Esophagus muscularis mucosa (tissue), 4 donors: ENCODE results near the gene GRIK5.

Source experiments
- CTCF ChIP-seq, 3 experiments: fragments of 200-600 bp in 2 of 3; fragments of 450-650 bp in 1 of 3; sonication (generic) in 2 of 3; IDR thresholded peaks; one replicate each; pipeline ENCODE4 v1.5.1; 2017 to 2019; ENCODE audit warnings: antibody characterized with exemption in 3 of 3, mild to moderate bottlenecking in 2 of 3, moderate library complexity in 1 of 3
- EP300 ChIP-seq: sonication (generic); formaldehyde crosslinking; IDR thresholded peaks from one replicate; pipeline ENCODE4 v1.6.1; 2017; ENCODE audit warnings: antibody characterized with exemption
- POLR2A ChIP-seq: fragments of 450-650 bp; IDR thresholded peaks from one replicate; pipeline ENCODE4 v1.6.1; 2017; ENCODE audit warnings: antibody characterized with exemption, moderate library complexity, mild to moderate bottlenecking, low read depth
- POLR2AphosphoS5 ChIP-seq, 2 donors: sonication (generic); formaldehyde crosslinking; IDR thresholded peaks; one replicate each; pipeline ENCODE4 v1.6.1; 2017; ENCODE audit warnings: antibody characterized with exemption in 2 of 2

GRCh38 chr19:42060117-42060516, 9.9 kb downstream of the GRIK5 start:
- no peak for TF ChIP-seq POLR2AphosphoS5 (IDR thresholded peaks at IDR 0.05)
- TF ChIP-seq CTCF (IDR thresholded peaks at IDR 0.05): no peak
- no peak for TF ChIP-seq POLR2A
- TF ChIP-seq EP300: no peak
